OCI-LY3 (cell line): ENCODE data around the gene TMED7.

Source experiments
- H2AFZ ChIP-seq: fragments of 200-600, 300-600 bp; shearing (Covaris generic); 2 replicates; pipeline ENCODE4 v1.6.0; 2014; ENCODE audit warnings: antibody characterized with exemption, low read depth, low read length
- H3K27ac ChIP-seq: fragments of 200-600, 300-600 bp; sonication (generic); 2 replicates; pipeline ENCODE4 v1.5.1; 2014; ENCODE audit warnings: mild to moderate bottlenecking, low read length, moderate library complexity, mixed read lengths
- H3K27me3 ChIP-seq: fragments of 200-600, 300-600 bp; sonication (generic); 2 replicates; pipeline ENCODE4 v1.6.1; 2014; ENCODE audit warnings: low read depth, low read length, mixed read lengths
- H3K36me3 ChIP-seq: fragments of 200-600, 300-600 bp; sonication (generic); replicated peaks from 2 replicates; pipeline ENCODE3; 2014; ENCODE audit warnings: low read depth, low read length, mixed read lengths
- H3K4me1 ChIP-seq: fragments of 300-600, 200-600 bp; sonication (generic); 2 replicates; pipeline ENCODE4 v1.6.1; 2014; ENCODE audit warnings: low read length, mixed read lengths
- H3K4me2 ChIP-seq: fragments of 200-600, 300-600 bp; sonication (generic); 2 replicates; pipeline ENCODE4 v1.6.1; 2014; ENCODE audit warnings: low read length, mixed read lengths
- H3K4me3 ChIP-seq: fragments of 300-600, 200-600 bp; sonication (generic); 2 replicates; pipeline ENCODE4 v1.5.1; 2014; ENCODE audit warnings: antibody characterized with exemption, mild to moderate bottlenecking, low read length, moderate library complexity
- H3K79me2 ChIP-seq: fragments of 300-600, 200-600 bp; shearing (Covaris generic); 2 replicates; pipeline ENCODE4 v1.6.1; 2014; ENCODE audit warnings: mild to moderate bottlenecking, low read length, mixed read lengths
- H3K9ac ChIP-seq: fragments of 300-600, 200-600 bp; shearing (Covaris generic); 2 replicates; pipeline ENCODE4 v1.6.0; 2014; ENCODE audit warnings: mild to moderate bottlenecking, low read length, moderate library complexity
- H3K9me3 ChIP-seq: fragments of 200-600, 300-600 bp; shearing (Covaris generic); 2 replicates; pipeline ENCODE4 v1.6.1; 2014; ENCODE audit warnings: low read length, mixed read lengths; ENCODE audit not compliant: insufficient read depth
- H4K20me1 ChIP-seq: fragments of 200-600, 300-600 bp; sonication (generic); 2 replicates; pipeline ENCODE4 v1.6.1; 2016; ENCODE audit warnings: low read length, mixed read lengths; ENCODE audit not compliant: insufficient read depth
- EZH2phosphoT487 ChIP-seq: fragments of 200-600 bp; shearing (Covaris generic); IDR thresholded peaks from 2 replicates; pipeline ENCODE4 v1.6.1; 2018; ENCODE audit warnings: antibody characterized with exemption, mixed run types, low read depth
- TF ChIP-seq, protein P1 (sequence below): fragments of 200-600, 300-600 bp; sonication (generic); IDR thresholded peaks from 2 replicates; pipeline ENCODE4 v1.5.1; 2014; ENCODE audit warnings: antibody characterized with exemption, low read length, low read depth

Gene TMED7

DNA sequence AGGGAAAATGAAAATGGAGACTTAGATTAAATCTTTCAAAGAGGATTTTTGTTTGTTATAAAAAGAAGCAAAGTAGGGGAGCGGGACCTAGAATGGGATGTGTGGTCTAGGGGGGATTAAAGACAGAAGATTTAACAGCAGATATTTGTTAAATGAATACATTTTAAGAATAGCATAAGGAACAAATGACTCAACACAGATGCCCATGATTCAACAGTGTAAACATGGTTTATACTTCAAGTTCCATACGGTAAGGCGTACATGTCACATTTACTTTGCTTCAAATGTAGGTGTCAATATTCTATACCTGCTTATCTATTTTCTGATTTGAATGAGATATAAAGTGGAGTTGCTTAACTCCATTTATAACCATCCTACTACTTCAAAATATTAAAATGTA is 25.1 kb downstream of the TMED7 start:
- Histone ChIP-seq H3K4me3 (peak overlapping the region; percentile 78), H3K4me1 (peaks cover 40% of the 10 kb centered on the region), H3K27me3 (no peaks in the 10 kb centered on the region), H3K9ac (peak overlapping the region; percentile 80), H2AFZ (no peak overlapping the region), H3K79me2 (peaks cover 31% of the 10 kb centered on the region), H3K4me2 (peak overlapping the region; percentile 90), H3K9me3 (no peaks in the 10 kb centered on the region), H3K36me3 (peaks cover 12% of the 10 kb centered on the region), H3K27ac (peak overlapping the region; percentile 85), H4K20me1 (0 out of 2 replicates have a peak, but pooled peaks cover 5% of the 10 kb centered on the region)
- no peak for TF ChIP-seq EZH2phosphoT487
- TF ChIP-seq, protein P1, sequence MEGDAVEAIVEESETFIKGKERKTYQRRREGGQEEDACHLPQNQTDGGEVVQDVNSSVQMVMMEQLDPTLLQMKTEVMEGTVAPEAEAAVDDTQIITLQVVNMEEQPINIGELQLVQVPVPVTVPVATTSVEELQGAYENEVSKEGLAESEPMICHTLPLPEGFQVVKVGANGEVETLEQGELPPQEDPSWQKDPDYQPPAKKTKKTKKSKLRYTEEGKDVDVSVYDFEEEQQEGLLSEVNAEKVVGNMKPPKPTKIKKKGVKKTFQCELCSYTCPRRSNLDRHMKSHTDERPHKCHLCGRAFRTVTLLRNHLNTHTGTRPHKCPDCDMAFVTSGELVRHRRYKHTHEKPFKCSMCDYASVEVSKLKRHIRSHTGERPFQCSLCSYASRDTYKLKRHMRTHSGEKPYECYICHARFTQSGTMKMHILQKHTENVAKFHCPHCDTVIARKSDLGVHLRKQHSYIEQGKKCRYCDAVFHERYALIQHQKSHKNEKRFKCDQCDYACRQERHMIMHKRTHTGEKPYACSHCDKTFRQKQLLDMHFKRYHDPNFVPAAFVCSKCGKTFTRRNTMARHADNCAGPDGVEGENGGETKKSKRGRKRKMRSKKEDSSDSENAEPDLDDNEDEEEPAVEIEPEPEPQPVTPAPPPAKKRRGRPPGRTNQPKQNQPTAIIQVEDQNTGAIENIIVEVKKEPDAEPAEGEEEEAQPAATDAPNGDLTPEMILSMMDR = no peak

DNA sequence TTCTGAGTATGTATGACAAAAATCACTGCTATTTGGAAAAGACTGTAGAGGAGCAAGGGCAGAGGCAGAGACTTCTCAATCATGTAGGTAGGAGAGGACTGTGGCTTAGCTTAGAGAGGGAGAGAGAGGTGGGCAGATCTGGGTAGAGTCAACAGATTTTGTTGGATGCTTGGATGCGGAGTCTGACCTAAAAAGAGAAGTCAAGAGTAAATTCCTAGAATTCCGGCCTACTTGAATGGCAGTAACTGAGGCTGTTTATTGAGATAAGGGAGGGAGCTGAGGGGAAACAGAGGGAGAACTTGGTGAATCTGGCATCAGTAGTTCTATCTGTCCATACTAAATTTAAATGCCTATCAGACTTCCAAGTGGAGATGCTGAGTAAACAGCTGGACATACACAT is 25.9 kb downstream of the TMED7 start:
- Histone ChIP-seq H3K9me3 (no peaks in the 10 kb centered on the region), H2AFZ (no peak overlapping the region), H3K36me3 (peaks cover 8% of the 10 kb centered on the region), H3K27ac (peak overlapping the region; percentile 85), H4K20me1 (0 out of 2 replicates have a peak, but pooled peaks cover 5% of the 10 kb centered on the region), H3K4me1 (peaks cover 40% of the 10 kb centered on the region), H3K79me2 (peaks cover 34% of the 10 kb centered on the region), H3K27me3 (no peaks in the 10 kb centered on the region), H3K4me3 (peak overlapping the region; percentile 78), H3K9ac (peak overlapping the region; percentile 80), H3K4me2 (peak overlapping the region; percentile 90)
- TF ChIP-seq EZH2phosphoT487 = no peak
- TF ChIP-seq, protein P1 = no peak

DNA sequence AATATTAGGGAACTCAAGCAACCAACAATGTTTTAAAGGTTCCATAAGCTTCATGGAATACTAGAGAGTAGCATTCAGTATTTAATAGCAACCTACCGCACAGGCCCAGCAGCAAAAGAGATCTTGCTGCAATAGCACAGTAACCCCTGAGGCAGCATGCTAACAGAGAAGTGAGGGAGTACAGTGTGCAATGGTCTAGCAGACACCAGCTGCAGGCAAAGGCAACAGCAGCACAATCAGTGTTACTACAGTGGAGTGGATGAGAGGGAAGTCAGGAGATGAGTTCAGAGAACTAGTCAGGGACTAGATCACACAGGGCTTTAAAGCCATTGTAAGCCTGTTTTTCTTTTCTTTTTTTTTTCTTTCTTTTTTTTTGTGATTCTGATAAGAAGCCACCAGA is 26.3 kb downstream of the TMED7 start:
- peak overlapping the region; percentile 78; the same call in 1 of the 2 replicates for H3K4me3 ChIP-seq
- 0 out of 2 replicates have a peak, but pooled peaks cover under 1% of the 10 kb centered on the region for H4K20me1 ChIP-seq
- peak overlapping the region; percentile 90 for H3K4me2 ChIP-seq
- peak overlapping the region; percentile 85 for H3K27ac ChIP-seq
- no peaks in the 10 kb centered on the region for H3K9me3 ChIP-seq
- peak overlapping the region; percentile 80 for H3K9ac ChIP-seq
- peaks cover 40% of the 10 kb centered on the region for H3K4me1 ChIP-seq
- no peaks in the 10 kb centered on the region for H3K27me3 ChIP-seq
- peaks cover 6% of the 10 kb centered on the region for H3K36me3 ChIP-seq
- TF ChIP-seq EZH2phosphoT487 = no peak
- TF ChIP-seq, protein P1 = no peak
- H3K79me2 ChIP-seq = peaks cover 37% of the 10 kb centered on the region
- H2AFZ ChIP-seq = no peak overlapping the region

DNA sequence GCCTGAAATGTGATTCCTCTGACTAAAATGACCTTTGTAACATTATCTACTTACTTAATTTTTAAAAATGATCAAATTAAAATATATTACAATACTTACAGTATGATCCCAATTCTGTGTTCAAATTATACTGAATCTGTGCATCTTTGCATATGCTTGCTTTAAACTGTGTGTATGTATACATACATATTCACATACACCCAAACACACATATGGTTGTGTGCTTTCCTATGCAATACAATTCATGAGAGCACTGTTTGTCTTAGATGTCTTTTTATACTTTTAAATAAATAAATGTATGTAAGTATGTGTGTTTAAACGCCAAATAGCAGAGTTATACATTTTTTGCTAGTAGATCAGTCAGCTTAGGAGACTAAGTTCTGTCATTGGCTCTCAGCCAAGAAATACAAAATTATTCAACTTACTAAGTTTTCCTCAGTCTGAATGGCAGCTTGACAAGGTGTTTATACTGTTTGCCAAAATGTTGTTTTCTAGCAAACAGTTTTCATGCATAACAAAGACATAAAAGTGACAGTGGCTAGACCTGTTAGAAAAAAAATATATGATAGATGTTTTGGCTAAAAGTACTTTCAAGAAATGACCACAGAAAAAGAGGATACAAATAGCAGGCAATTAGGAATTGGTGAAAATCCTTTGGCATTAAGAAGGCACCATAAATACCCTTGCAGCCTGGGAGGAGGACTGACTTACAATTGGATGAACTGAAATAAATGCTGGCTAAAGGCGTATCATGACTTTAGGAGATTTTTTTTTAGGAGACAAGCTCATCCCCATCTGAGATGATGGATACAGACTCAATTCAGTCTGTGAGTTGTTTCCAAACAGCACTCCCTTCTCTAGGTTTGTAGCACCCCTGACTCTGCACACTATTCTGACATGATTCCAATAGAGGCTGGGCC is 31.4 kb downstream of the TMED7 start:
- peaks cover 28% of the 10 kb centered on the region for H3K79me2 ChIP-seq
- H3K27me3 ChIP-seq = no peaks in the 10 kb centered on the region
- H4K20me1 ChIP-seq = no peaks in the 10 kb centered on the region
- H3K9ac ChIP-seq = no peak overlapping the region
- no peak for TF ChIP-seq EZH2phosphoT487
- TF ChIP-seq, protein P1 = no peak
- no peak overlapping the region for H3K4me3 ChIP-seq
- peaks cover 8% of the 10 kb centered on the region for H3K4me1 ChIP-seq
- no peak overlapping the region for H2AFZ ChIP-seq
- no peak overlapping the region for H3K27ac ChIP-seq
- H3K9me3 ChIP-seq = no peaks in the 10 kb centered on the region
- H3K4me2 ChIP-seq = no peak overlapping the region
- H3K36me3 ChIP-seq = no peaks in the 10 kb centered on the region
